OCI-LY1 (cell line): Measurements from ENCODE around the gene SLC39A13.

Experiments used
- H2AFZ ChIP-seq: fragments of 200-600 bp; sonication (generic), shearing (Covaris generic); 2 replicates; pipeline ENCODE4 v1.6.0; 2014; ENCODE audit warnings: antibody characterized with exemption, mild to moderate bottlenecking, low read length
- H3F3A ChIP-seq: fragments of 200-600 bp; sonication (generic), shearing (Covaris generic); 2 replicates; pipeline ENCODE4 v1.6.0; 2014; ENCODE audit warnings: mild to moderate bottlenecking, antibody characterized with exemption, low read length, moderate library complexity; ENCODE audit not compliant: insufficient read depth
- H3K27ac ChIP-seq: fragments of 200-600 bp; sonication (generic); 2 replicates; pipeline ENCODE4 v1.5.1; 2014; ENCODE audit warnings: low read length, mixed run types, mild to moderate bottlenecking, low read depth; ENCODE audit not compliant: poor library complexity, severe bottlenecking
- H3K27me3 ChIP-seq: fragments of 200-600 bp; sonication (generic); 2 replicates; pipeline ENCODE4 v1.6.0; 2014; ENCODE audit warnings: antibody characterized with exemption, mild to moderate bottlenecking, low read length, moderate library complexity; ENCODE audit not compliant: insufficient read depth
- H3K36me3 ChIP-seq: fragments of 200-600 bp; sonication (generic); 2 replicates; pipeline ENCODE4 v1.6.1; 2014; ENCODE audit warnings: mild to moderate bottlenecking, antibody characterized with exemption, low read length, moderate library complexity, mixed read lengths; ENCODE audit not compliant: insufficient read depth
- H3K4me1 ChIP-seq: fragments of 200-600 bp; sonication (generic); 2 replicates; pipeline ENCODE4 v1.5.1; 2014; ENCODE audit warnings: mild to moderate bottlenecking, low read length, moderate library complexity; ENCODE audit not compliant: insufficient read depth, severe bottlenecking
- H3K4me2 ChIP-seq: fragments of 200-600 bp; sonication (generic), shearing (Covaris generic); 2 replicates; pipeline ENCODE4 v1.6.1; 2014; ENCODE audit warnings: low read length
- H3K4me3 ChIP-seq: fragments of 200-600 bp; sonication (generic); 2 replicates; pipeline ENCODE4 v1.5.1; 2014; ENCODE audit warnings: low read length, low read depth, mild to moderate bottlenecking, mixed read lengths; ENCODE audit not compliant: poor library complexity, severe bottlenecking
- H3K79me2 ChIP-seq: fragments of 200-600 bp; shearing (Covaris generic); 2 replicates; pipeline ENCODE4 v1.6.1; 2016; ENCODE audit warnings: mixed run types, low read length, mixed read lengths; ENCODE audit not compliant: insufficient read depth
- H3K9ac ChIP-seq: fragments of 200-600 bp; sonication (generic), shearing (Covaris generic); 2 replicates; pipeline ENCODE4 v1.6.1; 2014; ENCODE audit warnings: mild to moderate bottlenecking, low read length, mixed read lengths
- H3K9me2 ChIP-seq: fragments of 200-600 bp; sonication (generic), shearing (Covaris generic); 2 replicates; pipeline ENCODE4 v1.6.1; 2014; ENCODE audit warnings: low read depth, mild to moderate bottlenecking, low read length, mixed read lengths
- H3K9me3 ChIP-seq: fragments of 200-600 bp; shearing (Covaris generic); 2 replicates; pipeline ENCODE4 v1.6.1; 2014; ENCODE audit warnings: low read length, mixed read lengths
- H4K20me1 ChIP-seq: fragments of 200-600 bp; sonication (generic), shearing (Covaris generic); 2 replicates; pipeline ENCODE4 v1.6.0; 2016; ENCODE audit warnings: mild to moderate bottlenecking, low read length; ENCODE audit not compliant: insufficient read depth
- CTCF ChIP-seq: fragments of 200-600 bp; sonication (generic), shearing (Covaris generic); IDR thresholded peaks from 2 replicates; pipeline ENCODE4 v1.5.1; 2017; ENCODE audit warnings: mild to moderate bottlenecking, antibody characterized with exemption, low read length, moderate library complexity, mixed read lengths
- EZH2 ChIP-seq: fragments of 200-600 bp; sonication (generic), shearing (Covaris generic); IDR thresholded peaks from 2 replicates; pipeline ENCODE4 v1.8.0; 2017; ENCODE audit warnings: borderline replicate concordance, mixed run types, mild to moderate bottlenecking, antibody characterized with exemption, low read length, moderate library complexity, mixed read lengths

Gene SLC39A13

GRCh38 chr11:47430524-47430923 is 22.1 kb downstream of the SLC39A13 start:
- Histone ChIP-seq H3K36me3 (no peaks in the 10 kb centered on the region), H3F3A (no peaks in the 10 kb centered on the region), H3K27me3 (no peaks in the 10 kb centered on the region), H3K4me3 (no peak overlapping the region), H3K79me2 (peaks cover 5% of the 10 kb centered on the region), H3K9me3 (no peaks in the 10 kb centered on the region), H3K4me2 (no peak overlapping the region), H3K27ac (no peak overlapping the region), H3K9ac (no peak overlapping the region), H3K4me1 (peaks cover 10% of the 10 kb centered on the region), H4K20me1 (no peaks in the 10 kb centered on the region), H3K9me2 (no peaks in the 10 kb centered on the region), H2AFZ (no peak overlapping the region)
- TF ChIP-seq EZH2 (no peak), CTCF (no peak)

- Histone ChIP-seq H3K4me2 (no peak overlapping the region), H3K9ac (no peak overlapping the region), H3K36me3 (no peaks in the 10 kb centered on the region), H3K79me2 (no peaks in the 10 kb centered on the region), H3K4me3 (no peak overlapping the region), H3K9me3 (no peaks in the 10 kb centered on the region), H3K9me2 (no peaks in the 10 kb centered on the region), H3K27ac (no peak overlapping the region), H4K20me1 (no peaks in the 10 kb centered on the region), H3K4me1 (peaks cover 10% of the 10 kb centered on the region), H3K27me3 (no peaks in the 10 kb centered on the region), H3F3A (no peaks in the 10 kb centered on the region), H2AFZ (no peak overlapping the region)
- TF ChIP-seq CTCF (no peak), EZH2 (no peak)
These were observed 23.1 kb downstream of the SLC39A13 start for GRCh38 chr11:47431356-47432083.

- TF ChIP-seq EZH2 (no peak), CTCF (no peak)
- H3K36me3 ChIP-seq: no peaks in the 10 kb centered on the region
- no peak overlapping the region for H3K27ac ChIP-seq
- H3K27me3 ChIP-seq: no peaks in the 10 kb centered on the region
- H3K9me3 ChIP-seq: no peaks in the 10 kb centered on the region
- no peaks in the 10 kb centered on the region for H4K20me1 ChIP-seq
- H3K4me3 ChIP-seq: no peak overlapping the region
- H3K4me1 ChIP-seq: no peaks in the 10 kb centered on the region
- H3K79me2 ChIP-seq: no peaks in the 10 kb centered on the region
- H3K9ac ChIP-seq: no peak overlapping the region
- H3K9me2 ChIP-seq: no peaks in the 10 kb centered on the region
- H2AFZ ChIP-seq: no peak overlapping the region
- no peaks in the 10 kb centered on the region for H3F3A ChIP-seq
- no peak overlapping the region for H3K4me2 ChIP-seq
These were observed 24.8 kb downstream of the SLC39A13 start for GRCh38 chr11:47433157-47433556.
